Left hindlimb (tissue), 1 donor: ENCODE results near the gene RNF220.

Experiments used
- DNase-seq: peaks from one replicate; pipeline ENCODE4 v3.0.0-alpha.2; 2018

RNF220 gene

DNA sequence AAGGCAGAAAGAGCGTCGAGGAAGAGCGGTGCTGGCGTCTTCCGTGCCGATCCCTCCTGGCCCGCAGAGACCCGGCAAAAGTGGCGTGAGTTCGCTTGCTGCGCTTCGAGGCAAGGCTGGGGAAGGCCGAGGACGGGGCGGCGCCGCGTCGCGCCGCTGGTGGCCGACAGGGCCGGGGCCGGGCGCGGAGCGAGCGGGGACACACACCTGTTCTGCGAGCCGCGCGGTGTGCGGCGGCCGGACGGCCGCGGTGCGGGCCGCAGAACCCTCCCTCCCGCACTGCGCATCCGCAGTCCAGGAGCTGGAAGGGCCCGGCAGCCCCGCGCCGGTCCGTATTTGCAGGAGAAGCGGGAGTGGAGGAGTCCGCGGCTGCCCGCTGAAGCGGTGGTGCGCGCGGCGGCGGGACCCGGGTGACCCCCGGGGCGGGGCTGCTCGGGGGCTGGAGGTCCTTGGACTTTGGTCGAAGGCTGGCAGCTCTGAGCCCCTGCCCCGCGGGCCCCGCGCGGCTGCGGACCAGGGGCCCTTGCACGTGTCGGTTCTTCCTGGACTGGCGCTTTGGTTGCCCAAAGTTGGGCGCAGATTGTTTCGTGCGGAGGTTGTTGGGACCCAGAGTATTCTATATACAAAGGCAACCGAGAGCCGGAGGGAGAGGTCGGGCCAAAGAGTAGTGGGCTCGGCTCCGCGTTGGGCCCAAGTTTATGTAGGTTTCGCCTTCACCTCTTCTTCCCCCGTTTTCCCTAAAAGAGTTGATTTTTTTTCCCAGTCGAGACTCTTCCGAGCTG lies 2.6 kb downstream of the RNF220 start:
- no peak for DNase-seq

DNA sequence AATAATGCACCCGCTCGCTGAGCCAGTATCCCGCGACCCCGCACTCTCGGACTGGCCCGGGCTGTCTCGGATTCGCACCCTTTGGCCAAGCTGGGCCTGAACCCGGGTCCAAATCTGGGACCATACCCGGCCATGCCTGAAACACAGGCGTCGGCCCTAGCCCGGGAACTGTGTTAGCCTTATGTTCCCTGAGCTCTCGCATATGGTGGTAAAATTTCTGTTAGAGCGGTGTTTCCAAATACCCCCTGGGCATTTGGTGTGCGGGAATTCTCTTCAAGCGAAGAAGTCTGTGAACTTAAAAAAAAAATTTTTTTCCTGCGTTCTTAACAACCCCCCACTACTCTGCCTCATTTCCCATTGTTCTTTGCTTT lies 3.1 kb downstream of the RNF220 start:
- DNase-seq: no peak

DNA sequence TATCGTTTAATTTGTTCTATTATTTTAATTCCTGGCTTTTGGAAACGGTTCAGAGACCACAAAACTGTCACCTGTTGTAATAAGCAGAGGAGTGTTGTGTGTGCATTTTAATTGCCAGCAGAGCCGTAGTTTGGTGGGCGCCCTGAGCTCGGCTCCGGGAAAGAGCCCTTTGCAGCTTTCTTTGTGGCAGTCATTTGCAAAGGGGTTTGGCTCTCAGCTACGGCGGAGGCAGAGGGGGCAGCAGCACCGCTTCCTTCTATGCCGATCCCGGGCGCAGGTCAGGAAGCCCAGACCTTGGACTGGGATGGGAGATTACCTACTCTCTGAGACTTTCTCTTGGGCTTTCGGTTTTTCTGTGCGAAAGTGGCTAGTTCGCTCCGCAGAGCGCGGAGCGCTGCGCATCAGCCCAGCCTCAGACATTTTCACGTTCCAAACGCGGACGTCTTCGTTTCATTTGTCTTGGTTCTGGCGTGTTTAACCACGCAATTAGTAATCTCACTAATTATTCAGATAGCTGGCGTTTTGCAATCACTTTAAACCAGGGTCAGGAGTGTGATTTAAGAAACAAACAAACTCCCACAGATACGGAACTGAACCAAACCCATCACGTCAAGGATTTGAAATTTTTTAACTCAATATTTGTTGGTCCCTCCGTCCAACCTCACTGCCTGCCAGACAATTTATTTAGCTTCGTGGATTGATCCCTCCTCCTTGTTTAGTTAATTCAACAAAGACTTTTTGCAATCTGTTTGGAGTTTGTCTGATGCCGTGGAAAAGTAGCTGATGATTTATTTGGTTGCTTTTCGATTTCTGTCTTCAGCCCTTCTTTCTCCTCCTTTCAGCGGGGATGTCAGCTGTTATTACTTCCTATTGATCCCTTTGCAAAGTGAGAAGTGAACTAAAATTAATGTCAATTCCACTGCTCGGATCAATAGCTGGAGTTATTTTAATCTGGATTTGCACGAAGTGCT lies 3.9 kb downstream of the RNF220 start:
- peak; percentile 43 for DNase-seq

DNA sequence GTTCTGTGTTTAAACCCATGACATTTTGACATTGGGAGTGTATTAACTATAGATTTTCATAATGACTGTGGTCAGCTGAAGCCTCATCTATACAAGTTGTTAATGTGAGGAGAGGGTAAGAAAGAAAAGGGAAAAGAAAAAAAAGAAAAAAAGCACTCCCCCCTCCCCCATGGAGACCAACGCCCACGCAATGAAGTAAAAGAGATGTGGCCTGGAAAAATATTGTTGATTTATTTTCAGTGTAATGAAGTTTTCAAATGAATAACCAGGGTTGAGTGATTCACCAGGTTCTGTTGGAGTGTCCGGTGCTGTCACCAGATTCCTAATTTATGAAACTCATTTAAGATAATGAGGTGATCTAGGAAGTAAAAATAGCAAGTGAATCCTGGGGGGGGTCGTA lies 4.7 kb downstream of the RNF220 start:
- no peak for DNase-seq

DNA sequence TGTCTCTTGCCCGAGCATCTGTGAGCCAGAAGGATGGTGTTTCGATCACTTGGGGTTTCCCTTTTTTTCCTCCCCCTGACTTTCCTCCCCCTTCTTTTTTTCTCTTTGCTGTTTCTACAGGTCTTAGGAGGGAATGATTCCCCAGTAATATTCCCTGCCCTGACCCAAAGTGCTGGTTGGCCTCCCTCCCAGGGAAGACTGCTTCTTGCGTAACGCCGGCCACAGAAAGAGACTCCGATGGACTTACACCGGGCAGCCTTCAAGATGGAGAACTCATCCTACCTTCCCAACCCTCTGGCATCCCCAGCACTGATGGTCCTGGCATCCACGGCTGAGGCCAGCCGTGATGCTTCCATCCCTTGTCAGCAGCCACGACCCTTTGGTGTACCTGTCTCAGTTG lies 6.8 kb downstream of the RNF220 start:
- DNase-seq: no peak

DNA sequence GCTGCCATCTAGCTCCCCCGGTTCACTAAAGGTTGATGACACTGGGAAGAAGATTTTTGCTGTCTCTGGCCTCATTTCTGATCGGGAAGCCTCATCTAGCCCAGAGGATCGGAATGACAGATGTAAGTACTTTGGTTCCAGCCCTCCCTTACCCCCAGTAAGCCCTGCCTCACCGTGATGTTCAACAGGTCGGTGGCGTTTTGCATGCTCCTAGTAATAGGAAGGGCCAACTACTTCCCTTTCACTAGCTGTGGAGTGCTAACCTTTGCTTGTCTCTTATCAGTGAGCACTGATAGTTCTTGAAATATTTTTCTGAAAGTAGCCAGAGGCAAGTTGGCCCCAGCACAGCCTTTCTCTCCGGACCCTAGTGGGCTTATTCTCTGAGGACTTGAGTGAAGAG lies 7.5 kb downstream of the RNF220 start:
- no peak for DNase-seq

DNA sequence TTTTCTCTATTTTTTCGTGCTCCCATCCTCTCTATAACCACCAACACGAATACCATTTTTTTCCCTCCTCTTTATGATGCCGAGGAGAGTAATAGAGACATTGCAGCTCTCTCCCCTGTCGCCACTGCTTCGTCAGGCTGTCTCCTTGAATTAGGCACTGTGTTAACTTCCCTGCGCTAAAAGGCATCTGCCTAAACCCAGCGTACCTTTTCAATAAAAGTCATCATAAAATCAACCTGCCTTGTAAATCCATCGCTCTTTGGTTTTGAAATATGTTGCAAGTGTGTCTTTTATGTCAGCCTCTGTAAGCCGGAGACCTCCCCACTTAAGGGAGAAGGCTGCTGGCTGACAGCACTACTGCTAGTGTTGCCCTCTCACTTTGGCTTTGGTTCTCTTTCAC lies 8.7 kb downstream of the RNF220 start:
- no peak for DNase-seq

DNA sequence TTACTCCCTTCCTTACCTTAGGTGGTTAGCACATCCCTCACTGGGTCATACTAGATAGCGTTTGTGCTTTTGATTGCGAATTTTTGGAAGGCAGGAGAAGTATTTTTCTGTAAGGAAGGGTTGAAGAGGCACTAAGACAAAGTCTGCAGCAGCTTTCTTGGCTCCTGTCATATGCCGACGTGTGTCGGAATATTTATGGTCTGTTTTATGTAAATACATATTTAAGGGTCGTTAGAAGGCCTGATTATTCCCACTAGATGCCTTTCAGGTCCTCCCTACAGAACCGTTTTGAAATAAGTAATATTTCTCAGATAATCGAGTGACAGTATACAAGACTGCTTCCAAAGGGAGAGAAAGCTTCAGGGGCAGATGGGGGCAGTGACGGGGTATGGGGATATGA lies 10.0 kb downstream of the RNF220 start:
- DNase-seq: no peak

DNA sequence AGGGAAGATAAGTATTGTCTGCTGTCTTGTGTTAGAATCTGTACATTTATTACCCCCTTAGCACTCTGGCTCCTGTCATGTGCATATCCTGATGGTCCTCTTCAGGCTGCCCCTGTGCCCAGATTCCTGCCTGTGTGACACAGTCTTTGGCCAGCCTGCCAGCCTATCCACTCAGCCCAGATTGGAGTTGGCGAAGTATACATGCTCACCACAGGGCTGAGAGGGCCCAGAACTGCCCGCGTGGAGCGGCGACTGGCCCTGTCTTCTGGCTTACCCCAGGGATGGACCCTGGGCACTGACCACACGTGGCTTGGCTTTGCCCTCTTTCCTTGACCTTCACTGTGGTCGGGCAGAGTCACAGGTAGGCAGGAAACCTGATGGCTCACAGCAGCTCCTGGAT lies 11.4 kb downstream of the RNF220 start:
- DNase-seq: no peak

DNA sequence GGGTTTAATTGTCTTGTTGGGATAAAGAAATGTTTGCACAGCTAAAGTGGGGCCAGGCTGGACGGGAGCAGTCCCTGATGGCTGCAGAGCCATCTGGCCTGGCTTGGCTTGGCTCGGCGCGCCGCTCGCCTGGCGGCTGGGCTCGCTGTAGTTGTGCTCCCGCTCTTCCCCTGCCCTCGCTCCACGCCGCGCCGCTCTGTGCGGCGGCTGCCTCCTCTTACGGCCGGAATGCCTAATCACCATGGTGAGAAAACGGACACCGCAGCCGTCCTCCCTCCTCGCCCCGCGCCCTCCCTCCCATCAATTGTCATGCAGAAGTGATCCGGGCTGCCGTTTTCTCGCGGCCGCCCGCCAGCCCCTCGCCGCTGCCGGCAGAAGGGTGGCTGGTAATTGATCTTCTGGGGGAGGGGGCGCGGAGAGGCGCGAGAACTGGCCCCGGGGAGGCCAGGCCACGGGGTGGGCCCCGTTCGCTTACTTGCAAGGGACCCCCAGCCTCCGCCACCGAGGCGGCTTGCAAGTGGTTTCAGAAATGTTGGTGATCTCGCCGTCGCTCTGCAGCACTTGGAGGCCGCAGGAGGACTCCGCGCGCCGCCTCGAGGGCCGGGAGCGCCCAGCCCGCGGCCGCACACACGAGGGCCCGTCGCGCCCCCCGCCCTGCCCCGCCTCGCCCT lies 12.4 kb downstream of the RNF220 start:
- peak; percentile 59 for DNase-seq

DNA sequence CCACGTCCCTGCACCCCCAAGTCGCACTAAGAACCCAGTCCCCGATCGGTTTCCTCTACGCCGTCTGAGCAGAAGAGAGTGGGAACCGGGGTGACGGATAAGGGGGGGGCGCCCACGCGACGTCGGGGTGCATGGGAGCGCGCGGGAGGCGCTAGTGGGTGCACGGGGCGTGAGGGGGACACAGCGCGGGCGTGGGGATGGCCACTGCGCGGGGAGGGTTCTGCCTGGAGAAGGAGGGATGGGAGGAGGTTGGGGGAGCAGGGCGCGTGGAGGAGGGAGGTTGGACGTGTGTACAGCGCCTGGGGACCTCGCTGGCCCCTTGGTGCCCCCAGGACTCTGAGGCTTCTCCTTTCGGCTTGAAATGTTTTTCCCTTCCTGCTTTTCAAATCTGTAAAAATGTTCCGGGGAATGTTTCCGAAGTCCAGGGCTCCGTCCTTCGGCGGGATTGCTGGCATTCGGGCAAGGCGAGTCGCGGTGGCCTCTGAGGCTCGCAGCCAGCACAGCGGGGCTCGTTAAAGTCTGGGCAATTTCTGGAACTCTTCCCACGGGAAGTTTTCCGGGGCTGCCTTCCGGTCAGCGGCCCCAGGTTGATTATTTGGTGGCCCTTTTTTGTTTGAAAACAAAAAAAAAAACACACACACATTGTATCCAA lies 13.1 kb downstream of the RNF220 start:
- no peak for DNase-seq

DNA sequence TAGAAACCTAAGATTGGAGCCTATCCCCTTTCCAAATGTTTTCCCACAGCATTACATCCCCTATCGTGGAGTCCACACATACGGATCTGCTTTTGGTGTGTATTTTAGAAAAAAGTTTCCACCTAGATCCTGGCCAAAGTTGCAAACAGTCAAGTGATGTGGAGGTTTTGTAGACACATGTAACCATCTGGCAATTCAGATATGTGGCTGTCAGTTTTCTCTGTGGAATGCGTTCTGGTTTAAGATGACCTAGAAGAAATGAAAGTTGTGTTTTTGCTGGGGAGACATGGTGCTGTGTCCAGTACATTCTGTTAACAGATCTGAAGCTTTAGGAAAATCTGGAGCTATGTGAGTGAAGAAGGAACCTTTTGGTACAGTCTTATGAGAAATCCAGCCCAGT lies 14.8 kb downstream of the RNF220 start:
- DNase-seq: no peak

DNA sequence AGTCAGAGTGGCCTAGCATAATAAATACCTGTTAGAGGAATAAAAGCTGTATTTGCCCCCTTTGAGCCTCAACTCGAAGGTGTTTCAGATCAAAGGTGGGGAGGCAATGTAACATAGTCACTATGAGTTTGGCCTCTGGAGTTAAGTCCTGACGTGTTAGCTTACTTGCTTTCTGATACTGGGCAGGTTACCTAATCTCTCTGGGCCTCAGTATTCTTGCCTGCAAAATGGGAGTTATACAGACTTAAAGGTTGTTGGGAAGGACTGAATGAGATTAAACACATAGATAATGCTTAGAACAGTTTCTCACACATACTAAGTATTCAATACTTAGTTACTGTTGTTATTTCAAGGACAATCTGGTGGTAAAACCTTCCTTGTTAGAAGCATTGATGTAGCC lies 15.5 kb downstream of the RNF220 start:
- DNase-seq: no peak

DNA sequence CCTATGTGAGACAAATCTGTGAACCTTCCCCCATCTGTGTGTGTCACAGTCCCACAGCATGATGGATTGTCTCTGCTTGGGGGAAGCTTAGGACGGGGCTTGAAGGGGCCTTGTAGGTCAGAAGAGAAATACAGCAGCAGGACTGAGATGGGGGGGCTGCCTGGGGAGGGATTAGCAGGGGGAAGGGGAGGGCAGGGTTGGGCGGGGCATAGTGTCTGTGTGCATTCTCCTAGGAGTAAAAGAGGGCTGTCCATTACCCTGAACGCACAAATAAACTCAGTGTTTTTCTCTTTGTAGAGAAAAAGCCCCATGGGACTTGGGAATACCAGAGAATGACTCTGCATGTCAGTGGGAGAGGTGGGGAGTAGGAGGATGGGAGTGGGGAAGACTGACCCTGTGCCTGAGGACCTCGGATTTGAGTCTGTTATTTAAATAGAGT lies 16.4 kb downstream of the RNF220 start:
- no peak for DNase-seq

DNA sequence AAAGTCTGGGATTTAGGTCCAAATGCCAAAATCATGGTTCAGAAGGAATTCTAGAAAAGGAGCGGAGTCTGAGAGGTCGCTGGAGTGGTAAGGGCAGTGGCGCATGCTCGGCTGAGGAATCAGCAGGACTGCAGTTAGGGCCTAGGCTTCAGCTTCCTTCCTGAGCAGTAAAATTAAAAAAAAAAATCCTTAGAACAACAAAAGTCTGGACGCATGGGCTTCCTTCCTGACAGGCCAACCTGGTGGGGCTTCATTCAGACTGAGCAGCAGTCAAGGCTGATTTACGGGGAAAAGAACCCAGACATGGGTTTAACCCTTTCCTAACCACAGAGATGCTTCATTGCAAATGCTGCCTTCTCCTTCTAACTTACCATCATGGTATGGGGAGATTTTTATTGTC lies 17.1 kb downstream of the RNF220 start:
- no peak for DNase-seq

DNA sequence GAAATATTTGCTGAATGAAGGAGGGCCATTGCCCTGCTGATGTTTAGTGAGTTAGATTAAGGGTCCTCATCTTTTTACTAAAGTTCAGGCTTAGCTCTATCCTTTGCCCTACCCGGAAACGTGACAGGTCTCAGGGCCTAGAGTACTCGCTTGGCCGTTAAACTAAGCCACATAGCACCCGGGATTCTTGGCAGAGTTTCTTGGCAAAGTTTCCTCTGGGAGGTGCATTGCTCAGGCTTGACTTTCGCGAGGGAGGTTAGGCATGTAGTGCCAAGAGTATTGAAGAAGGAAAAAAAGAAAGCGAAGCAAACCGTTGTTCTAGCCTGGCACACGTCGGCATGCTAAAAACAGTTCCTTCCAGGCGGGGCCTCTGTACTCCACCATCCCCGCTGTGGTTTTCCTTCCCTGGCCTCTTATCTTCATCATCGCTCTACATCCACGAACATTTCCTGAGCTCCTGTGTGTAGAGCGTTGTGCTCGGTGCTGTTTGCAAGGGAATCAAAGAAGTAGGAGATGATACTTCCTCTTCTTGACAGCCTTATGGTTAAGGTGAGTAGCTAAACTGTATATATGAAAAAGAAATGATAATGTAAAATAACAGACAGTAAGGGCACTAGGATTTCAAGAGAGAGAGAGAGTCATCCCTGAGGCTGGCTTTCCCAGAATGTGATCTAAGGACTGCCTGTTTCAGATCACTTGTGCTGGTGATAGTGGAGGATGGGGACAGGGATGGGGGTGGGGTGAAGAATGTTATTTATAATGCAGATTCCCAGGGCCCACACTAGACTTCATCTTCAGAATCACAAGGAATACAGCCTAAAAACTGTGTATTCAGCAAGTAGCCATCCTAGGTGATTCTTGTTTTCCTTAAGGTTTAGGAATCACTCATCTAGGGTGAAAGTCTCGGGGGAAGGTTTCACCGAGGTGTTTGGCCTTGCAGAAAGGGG lies 18.8 kb downstream of the RNF220 start:
- DNase-seq: no peak

DNA sequence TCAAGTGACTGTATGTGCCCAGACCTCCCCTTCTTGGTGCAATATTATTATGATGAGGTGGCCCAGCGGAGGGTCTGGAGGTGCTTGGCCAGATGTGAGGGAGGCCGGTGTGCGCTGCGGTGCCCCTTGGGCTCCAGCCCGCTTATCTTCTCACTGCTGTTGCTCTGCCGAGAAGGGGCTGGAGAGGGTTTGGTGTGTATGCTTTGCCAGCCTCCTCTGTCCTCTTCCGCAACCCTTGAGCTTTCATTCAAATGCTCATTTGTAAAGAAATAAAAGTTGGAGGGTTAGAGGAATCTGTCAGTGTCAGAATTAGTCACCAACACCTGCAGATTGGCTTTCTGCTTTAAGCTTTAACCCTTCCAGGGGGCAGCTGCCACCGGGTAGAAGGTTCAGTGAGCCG lies 19.7 kb downstream of the RNF220 start:
- DNase-seq: no peak

DNA sequence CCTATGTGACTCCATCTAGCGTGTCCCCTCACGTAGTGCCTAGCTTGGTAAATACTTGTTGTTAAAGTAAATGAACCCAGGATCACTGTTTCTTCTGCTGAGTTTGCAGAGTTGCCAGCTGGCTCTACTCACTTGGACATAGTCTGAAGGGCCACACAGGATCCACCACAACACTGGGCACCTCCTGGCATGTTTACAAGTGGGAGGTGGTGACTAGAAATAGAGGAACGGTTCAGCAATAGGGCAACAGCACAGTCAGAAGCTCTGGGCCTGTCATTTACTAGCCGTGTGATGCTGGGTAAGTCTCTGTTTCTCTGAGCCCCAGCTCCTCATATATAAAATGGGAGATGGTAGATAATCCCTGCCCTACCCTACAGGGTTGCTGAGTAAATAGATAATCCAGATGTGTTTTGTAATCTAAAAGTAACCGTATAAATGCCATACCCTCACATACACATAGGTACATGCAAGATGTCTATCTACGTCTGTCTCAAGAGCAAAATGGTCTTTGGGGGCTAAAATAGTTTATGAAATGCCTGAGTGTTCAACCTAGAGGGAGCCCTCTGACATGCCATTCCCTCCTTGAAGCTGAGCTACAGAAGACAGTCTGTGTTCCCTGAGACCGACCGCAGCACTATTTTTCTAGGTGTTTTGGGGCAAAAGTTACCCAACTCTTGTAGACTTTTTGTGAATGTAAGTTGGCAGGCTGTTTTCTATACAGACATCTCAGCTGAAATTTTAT lies 20.5 kb downstream of the RNF220 start:
- DNase-seq: no peak

DNA sequence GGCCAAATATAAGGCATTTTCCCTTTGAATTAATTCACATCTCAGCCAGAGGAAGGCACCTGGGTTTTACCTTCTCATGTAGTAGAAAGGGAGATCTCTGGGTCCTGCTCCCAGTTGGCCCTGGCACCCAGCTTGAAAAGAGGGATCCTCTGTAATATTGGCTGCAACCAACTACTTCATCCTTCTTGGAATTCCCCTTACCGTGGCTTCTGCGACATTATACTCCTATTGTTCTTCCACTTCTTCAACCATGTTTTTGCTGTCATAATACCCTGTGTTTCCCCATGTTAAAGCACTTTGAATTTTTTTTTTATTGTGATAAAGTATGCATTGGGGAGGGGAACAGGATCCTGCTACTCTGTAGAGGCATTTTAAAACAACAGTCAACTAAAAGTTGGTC lies 26.8 kb downstream of the RNF220 start:
- no peak for DNase-seq

DNA sequence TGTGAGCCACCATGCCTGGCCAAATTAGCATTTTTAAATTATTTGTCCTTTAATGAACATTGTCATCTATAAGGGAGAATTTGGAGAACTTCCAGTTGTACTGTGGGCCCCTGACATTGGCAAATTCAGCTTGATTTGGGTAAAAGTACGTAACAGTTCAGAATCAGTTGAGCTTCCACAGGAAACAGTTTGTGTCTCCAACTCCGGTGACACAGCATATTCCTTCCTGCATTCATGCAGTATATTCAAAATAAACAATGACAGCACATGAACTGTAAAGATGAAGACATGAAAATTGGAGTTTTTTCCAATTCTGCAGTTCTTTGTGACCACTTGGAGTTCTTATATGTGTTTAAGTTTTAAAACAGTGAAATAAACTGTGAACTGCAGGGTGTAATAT lies 28.2 kb downstream of the RNF220 start:
- no peak for DNase-seq
